Skeletal muscle tissue (tissue), 4 donors: ENCODE data around the gene PTPRT. TPM values are rescaled to one million over a fixed set of nuclear protein-coding genes. Genes with fewer than 3 reads are reported as not detected.

Experiments used
- H3K27ac ChIP-seq: one replicate; pipeline ENCODE4 v1.7.0; 2013; ENCODE audit warnings: mild to moderate bottlenecking, low read depth, low read length, inconsistent platforms
- H3K27me3 ChIP-seq, 3 donors: one replicate each; pipeline ENCODE4 v1.7.0; 2013; ENCODE audit warnings: low read length in 3 of 3; ENCODE audit not compliant: control insufficient read depth in 3 of 3, insufficient read depth in 3 of 3
- H3K36me3 ChIP-seq, 3 donors: one replicate each; pipeline ENCODE4 v1.7.0; 2013; ENCODE audit warnings: low read length in 3 of 3; ENCODE audit not compliant: control insufficient read depth in 3 of 3, insufficient read depth in 3 of 3
- H3K4me1 ChIP-seq, 3 donors: one replicate each; pipeline ENCODE4 v1.7.0; 2013; ENCODE audit warnings: low read length in 3 of 3, mild to moderate bottlenecking in 3 of 3; ENCODE audit not compliant: control insufficient read depth in 3 of 3, insufficient read depth in 3 of 3
- H3K4me3 ChIP-seq, 3 donors: one replicate each; pipeline ENCODE4 v1.7.0; 2013; ENCODE audit warnings: low read length in 3 of 3
- H3K9ac ChIP-seq, 3 donors: one replicate each; pipeline ENCODE4 v1.7.0; 2013; ENCODE audit warnings: low read length in 3 of 3, mild to moderate bottlenecking in 3 of 3, moderate library complexity in 2 of 3, low read depth in 1 of 3
- H3K9me3 ChIP-seq, 3 donors: one replicate each; pipeline ENCODE4 v1.7.0; 2013; ENCODE audit warnings: low read length in 3 of 3; ENCODE audit not compliant: control insufficient read depth in 3 of 3
- total RNA-seq: library from RNA; depleted of rRNA; stranded (reverse); fragments of >200 nt; gene quantifications from one replicate; pipeline ENCODE4 v1.2.3, GENCODE V29; 2014
- donor health status: Osteomylitis.

Gene PTPRT
- total RNA-seq, 1 donor from 2014 or later, result 1.0 TPM

GRCh38 chr20:42338294-42339201 is 851.2 kb downstream of the PTPRT start:
- Histone ChIP-seq H3K4me1 (peaks cover 0 to 14% (median 3%) of the 10 kb centered on the region in 3 donors), H3K27ac (peak overlapping the region; percentile 9), H3K27me3 (no peaks in the 10 kb centered on the region), H3K9ac (no peak overlapping the region), H3K9me3 (no peaks in the 10 kb centered on the region), H3K4me3 (no peak overlapping the region), H3K36me3 (no peaks in the 10 kb centered on the region)

- Histone ChIP-seq H3K4me1 (peaks cover 0 to 14% (median 3%) of the 10 kb centered on the region in 3 donors), H3K36me3 (no peaks in the 10 kb centered on the region), H3K27me3 (no peaks in the 10 kb centered on the region), H3K9me3 (no peaks in the 10 kb centered on the region), H3K9ac (no peak overlapping the region), H3K27ac (no peak overlapping the region), H3K4me3 (no peak overlapping the region)
Measured at GRCh38 chr20:42336576-42336975, 853.1 kb downstream of the PTPRT start.

- Histone ChIP-seq H3K4me1 (no peaks in the 10 kb centered on the region), H3K27ac (no peak overlapping the region), H3K4me3 (no peak overlapping the region), H3K9me3 (no peaks in the 10 kb centered on the region), H3K36me3 (no peaks in the 10 kb centered on the region), H3K27me3 (no peaks in the 10 kb centered on the region), H3K9ac (no peak overlapping the region)
Measured at GRCh38 chr20:42319252-42320013, 870.3 kb downstream of the PTPRT start.

- Histone ChIP-seq H3K36me3 (no peaks in the 10 kb centered on the region), H3K9me3 (no peaks in the 10 kb centered on the region), H3K27me3 (no peaks in the 10 kb centered on the region), H3K27ac (no peak overlapping the region), H3K4me3 (no peak overlapping the region), H3K4me1 (no peaks in the 10 kb centered on the region), H3K9ac (no peak overlapping the region)
Measured at GRCh38 chr20:42313704-42314103, 876.0 kb downstream of the PTPRT start.

- H3K9ac ChIP-seq, result no peak overlapping the region
- H3K4me1 ChIP-seq, result no peaks in the 10 kb centered on the region
- H3K27me3 ChIP-seq, result no peaks in the 10 kb centered on the region
- H3K27ac ChIP-seq, result no peak overlapping the region
- no peaks in the 10 kb centered on the region for H3K9me3 ChIP-seq
- no peak overlapping the region for H3K4me3 ChIP-seq
- no peaks in the 10 kb centered on the region for H3K36me3 ChIP-seq
Measured at GRCh38 chr20:42309050-42309449, 880.7 kb downstream of the PTPRT start.

DNA sequence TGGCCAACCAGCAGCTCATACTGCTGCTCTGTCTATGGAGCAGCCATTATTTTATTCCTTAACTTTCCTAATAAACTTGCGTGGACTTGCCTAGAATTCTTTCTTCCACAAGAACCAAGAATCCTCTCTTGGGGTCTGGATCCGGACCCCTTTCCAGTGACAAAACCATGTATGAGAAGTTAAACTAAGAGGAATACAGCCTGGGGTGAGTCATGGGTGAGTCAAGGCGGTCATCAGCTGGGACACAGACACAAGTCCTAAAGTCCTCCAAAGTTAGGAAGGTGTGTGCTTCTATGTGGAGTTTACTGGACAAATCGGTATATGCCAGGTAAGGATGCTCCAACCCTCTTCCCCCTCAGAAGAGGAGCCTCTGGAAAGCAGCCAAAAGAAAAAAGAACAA is 881.5 kb downstream of the PTPRT start:
- Histone ChIP-seq H3K4me3 (no peak overlapping the region), H3K27me3 (no peaks in the 10 kb centered on the region), H3K4me1 (no peaks in the 10 kb centered on the region), H3K36me3 (no peaks in the 10 kb centered on the region), H3K9ac (no peak overlapping the region), H3K27ac (no peak overlapping the region), H3K9me3 (no peaks in the 10 kb centered on the region)

DNA sequence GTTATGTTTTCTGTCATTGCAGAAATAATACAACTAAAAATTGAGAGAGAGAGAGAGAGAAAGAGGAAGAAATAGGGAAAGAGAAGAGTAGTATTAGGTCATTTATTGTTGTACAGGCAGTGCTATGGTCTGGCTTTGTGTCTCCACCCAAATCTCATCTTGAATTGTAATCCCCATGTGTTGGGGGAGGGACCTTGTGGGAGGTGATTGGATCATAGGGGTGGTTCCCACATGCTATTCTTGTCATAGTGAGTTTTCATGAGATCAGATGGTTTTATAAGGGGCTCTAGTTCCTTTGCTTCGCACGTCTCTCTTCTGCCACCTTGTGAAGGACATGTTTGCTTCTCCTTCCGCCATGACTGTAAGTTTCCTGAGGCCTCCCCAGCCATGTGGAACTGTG is 894.1 kb downstream of the PTPRT start:
- Histone ChIP-seq H3K9ac (no peak overlapping the region), H3K36me3 (no peaks in the 10 kb centered on the region), H3K4me1 (no peaks in the 10 kb centered on the region), H3K9me3 (no peaks in the 10 kb centered on the region), H3K27ac (no peak overlapping the region), H3K27me3 (no peaks in the 10 kb centered on the region), H3K4me3 (no peak overlapping the region)

- H3K9me3 ChIP-seq, result no peaks in the 10 kb centered on the region
- no peaks in the 10 kb centered on the region for H3K27me3 ChIP-seq
- no peak overlapping the region for H3K9ac ChIP-seq
- no peaks in the 10 kb centered on the region for H3K4me1 ChIP-seq
- no peak overlapping the region for H3K27ac ChIP-seq
- no peak overlapping the region for H3K4me3 ChIP-seq
- no peaks in the 10 kb centered on the region for H3K36me3 ChIP-seq
Measured at GRCh38 chr20:42294976-42295375, 894.7 kb downstream of the PTPRT start.

GRCh38 chr20:42281801-42282200 is 907.9 kb downstream of the PTPRT start:
- Histone ChIP-seq H3K27ac (no peak overlapping the region), H3K27me3 (peaks cover 0 to 3% (median 0%) of the 10 kb centered on the region in 3 donors), H3K36me3 (no peaks in the 10 kb centered on the region), H3K4me3 (no peak overlapping the region), H3K9me3 (no peaks in the 10 kb centered on the region), H3K4me1 (no peaks in the 10 kb centered on the region), H3K9ac (no peak overlapping the region)
